ENCODE results near the gene PES1.
A peak's percentile ranks its signal among the peaks of the same experiment; 100 is the strongest.
"Not testable (repeated sequence)": the region's sequence is repeated elsewhere in the genome, so short reads cannot be mapped to it uniquely, and the experiment has no call there.

PES1 gene

GRCh38 chr22:30591588-30592359 is at the start of gene PES1:
PES1 (minus strand) TSS chr22:30591910; CDS start chr22:30591833, 77 bp downstream.
- CTCF ChIA-PET, result interaction anchor here (1.7 to 2.1 kb wide), 2 partner anchors 15 to 163 kb away, joined by 7 to 8 read pairs; partner anchors contain the start of gene TCN2
- peaks cover 12% of the 10 kb centered on the region for H3K27me3 Mint-ChIP-seq
- no peak within 1 kb of the TSS for H3K27ac Mint-ChIP-seq
- no peaks in the 10 kb centered on the region for H3K4me1 Mint-ChIP-seq
- H3K36me3 Mint-ChIP-seq, result peaks cover 17% of the 10 kb centered on the region
- no peaks in the 10 kb centered on the region for H3K9me3 Mint-ChIP-seq
- peak; percentile 97 for DNase-seq
- H3K4me3 Mint-ChIP-seq, result no peak within 1 kb of the TSS

- H3K27ac Mint-ChIP-seq, result no peak overlapping the region
- no peak overlapping the region for H3K4me3 Mint-ChIP-seq
- H3K36me3 Mint-ChIP-seq, result no peaks in the 10 kb centered on the region
- CTCF ChIA-PET, result interaction anchor here (1.4 to 1.6 kb wide), 2 partner anchors 102 to 114 kb away, joined by 3 to 5 read pairs; no protein-coding TSS in a partner anchor
- DNase-seq, result no peak
- no peaks in the 10 kb centered on the region for H3K27me3 Mint-ChIP-seq
- no peaks in the 10 kb centered on the region for H3K9me3 Mint-ChIP-seq
- peaks cover 25% of the 10 kb centered on the region for H3K4me1 Mint-ChIP-seq
Observed at GRCh38 chr22:30640839-30641430, 49.2 kb upstream of the PES1 start.

GRCh38 chr22:30640361-30640760 is 48.7 kb upstream of the PES1 start:
- Mint-ChIP-seq H3K9me3 (no peaks in the 10 kb centered on the region), H3K4me1 (peaks cover 29% of the 10 kb centered on the region), H3K27me3 (no peaks in the 10 kb centered on the region), H3K27ac (no peak overlapping the region), H3K36me3 (no peaks in the 10 kb centered on the region), H3K4me3 (no peak overlapping the region)
- CTCF ChIA-PET, result interaction anchor here (1.6 kb wide), 1 partner anchor 114 kb away, joined by 5 read pairs; no protein-coding TSS in a partner anchor
- no peak for DNase-seq

GRCh38 chr22:30637701-30638114 is 46.0 kb upstream of the PES1 start:
- no peak overlapping the region for H3K27ac Mint-ChIP-seq
- no peaks in the 10 kb centered on the region for H3K9me3 Mint-ChIP-seq
- H3K4me3 Mint-ChIP-seq, result no peak overlapping the region
- DNase-seq, result no peak
- peaks cover 27% of the 10 kb centered on the region for H3K4me1 Mint-ChIP-seq
- no peaks in the 10 kb centered on the region for H3K36me3 Mint-ChIP-seq
- no peaks in the 10 kb centered on the region for H3K27me3 Mint-ChIP-seq
- CTCF ChIA-PET, result interaction anchor here (0.6 to 4.5 kb wide), 3 partner anchors 12 to 117 kb away, joined by 3 to 24 read pairs (median 6); no protein-coding TSS in a partner anchor

- peak; percentile 41 for DNase-seq
- Mint-ChIP-seq H3K27me3 (no peaks in the 10 kb centered on the region), H3K4me3 (peak overlapping the region; percentile 77), H3K9me3 (no peaks in the 10 kb centered on the region), H3K27ac (no peak overlapping the region), H3K4me1 (peaks cover 27% of the 10 kb centered on the region), H3K36me3 (no peaks in the 10 kb centered on the region)
- CTCF ChIA-PET, result interaction anchor here (0.6 to 4.8 kb wide), 8 partner anchors 13 to 235 kb away, joined by 3 to 190 read pairs (median 6); no protein-coding TSS in a partner anchor
Observed at GRCh38 chr22:30636226-30637077, 44.7 kb upstream of the PES1 start.

GRCh38 chr22:30635273-30636225 is 43.8 kb upstream of the PES1 start, which contains the start of gene SLC35E4:
SLC35E4 (plus strand) TSS chr22:30635781; CDS start chr22:30636451, 670 bp downstream.
- peak; percentile 96 for DNase-seq
- Mint-ChIP-seq H3K4me1 (peaks cover 27% of the 10 kb centered on the region), H3K36me3 (no peaks in the 10 kb centered on the region), H3K4me3 (peak within 1 kb of the TSS; percentile 77), H3K27ac (peak within 1 kb of the TSS; percentile 92), H3K27me3 (no peaks in the 10 kb centered on the region), H3K9me3 (no peaks in the 10 kb centered on the region)
- CTCF ChIA-PET, result interaction anchor here (0.6 to 4.8 kb wide), 21 partner anchors 9 to 234 kb away, joined by 3 to 190 read pairs (median 5); partner anchors contain the start of genes DUSP18, OSBP2 and TCN2

GRCh38 chr22:30634471-30635233 is 42.9 kb upstream of the PES1 start:
- H3K27ac Mint-ChIP-seq, result peak overlapping the region; percentile 92
- H3K36me3 Mint-ChIP-seq, result no peaks in the 10 kb centered on the region
- peaks cover 27% of the 10 kb centered on the region for H3K4me1 Mint-ChIP-seq
- H3K4me3 Mint-ChIP-seq, result peak overlapping the region; percentile 70
- H3K9me3 Mint-ChIP-seq, result no peaks in the 10 kb centered on the region
- H3K27me3 Mint-ChIP-seq, result no peaks in the 10 kb centered on the region
- DNase-seq, result peak; percentile 93
- CTCF ChIA-PET, result interaction anchor here (0.6 to 4.8 kb wide), 29 partner anchors 8 to 655 kb away, joined by 3 to 190 read pairs (median 4); partner anchors contain the start of genes DUSP18, OSBP2 and TCN2

GRCh38 chr22:30631469-30631868 is 39.8 kb upstream of the PES1 start:
- H3K27ac Mint-ChIP-seq, H3K9me3 Mint-ChIP-seq, H3K27me3 Mint-ChIP-seq, CTCF ChIA-PET, DNase-seq, H3K36me3 Mint-ChIP-seq, H3K4me3 Mint-ChIP-seq: not testable (repeated sequence)
- peaks cover 17% of the 10 kb centered on the region for H3K4me1 Mint-ChIP-seq

GRCh38 chr22:30628491-30628890 is 36.8 kb upstream of the PES1 start:
- DNase-seq, result no peak
- Mint-ChIP-seq H3K4me3 (no peak overlapping the region), H3K9me3 (no peaks in the 10 kb centered on the region), H3K27ac (no peak overlapping the region), H3K36me3 (no peaks in the 10 kb centered on the region), H3K27me3 (no peaks in the 10 kb centered on the region), H3K4me1 (no peaks in the 10 kb centered on the region)
- CTCF ChIA-PET, result interaction anchor here (1.1 to 2.6 kb wide), 2 partner anchors 29 to 127 kb away, joined by 3 to 13 read pairs; no protein-coding TSS in a partner anchor

GRCh38 chr22:30627471-30627870 is 35.8 kb upstream of the PES1 start:
- H3K4me3 Mint-ChIP-seq, result no peak overlapping the region
- no peaks in the 10 kb centered on the region for H3K36me3 Mint-ChIP-seq
- DNase-seq, result no peak
- no peak overlapping the region for H3K27ac Mint-ChIP-seq
- H3K9me3 Mint-ChIP-seq, result no peaks in the 10 kb centered on the region
- CTCF ChIA-PET, result interaction anchor here (2.1 kb wide), 1 partner anchor 128 kb away, joined by 9 read pairs; no protein-coding TSS in a partner anchor
- no peaks in the 10 kb centered on the region for H3K4me1 Mint-ChIP-seq
- H3K27me3 Mint-ChIP-seq, result no peaks in the 10 kb centered on the region

- no peaks in the 10 kb centered on the region for H3K9me3 Mint-ChIP-seq
- CTCF ChIA-PET, result interaction anchor here (1.0 to 2.1 kb wide), 2 partner anchors 8 to 129 kb away, joined by 5 to 9 read pairs; no protein-coding TSS in a partner anchor
- H3K27me3 Mint-ChIP-seq, result no peaks in the 10 kb centered on the region
- no peak for DNase-seq
- no peaks in the 10 kb centered on the region for H3K36me3 Mint-ChIP-seq
- no peak overlapping the region for H3K4me3 Mint-ChIP-seq
- no peaks in the 10 kb centered on the region for H3K4me1 Mint-ChIP-seq
- no peak overlapping the region for H3K27ac Mint-ChIP-seq
Observed at GRCh38 chr22:30626413-30626812, 34.7 kb upstream of the PES1 start.

- not testable (repeated sequence) for H3K4me1 Mint-ChIP-seq, H3K36me3 Mint-ChIP-seq, H3K4me3 Mint-ChIP-seq, H3K27me3 Mint-ChIP-seq, H3K27ac Mint-ChIP-seq, DNase-seq, H3K9me3 Mint-ChIP-seq
- CTCF ChIA-PET, result interaction anchor here (0.7 to 3.2 kb wide), 3 partner anchors 9 to 14 kb away, joined by 3 to 15 read pairs (median 3); no protein-coding TSS in a partner anchor
Observed at GRCh38 chr22:30619909-30620308, 28.2 kb upstream of the PES1 start.
